Endodermal cell (in vitro differentiated cells): ENCODE data around the gene MPZL1. TPM values are rescaled to one million over a fixed set of nuclear protein-coding genes. Genes with fewer than 3 reads are reported as not detected.

Source experiments
- DNase-seq: peaks from one replicate; pipeline ENCODE4 v3.0.0-alpha.2; 2017
- H3K27ac ChIP-seq: 2 replicates; pipeline ENCODE4 v1.5.1; 2013; ENCODE audit warnings: mild to moderate bottlenecking, low read depth, low read length, moderate library complexity
- H3K27me3 ChIP-seq: 2 replicates; pipeline ENCODE4 v1.6.1; 2013; ENCODE audit warnings: mild to moderate bottlenecking, low read length, moderate library complexity; ENCODE audit not compliant: insufficient read depth, control insufficient read depth, poor library complexity, severe bottlenecking
- H3K36me3 ChIP-seq: 2 replicates; pipeline ENCODE4 v1.7.0; 2013; ENCODE audit warnings: mild to moderate bottlenecking, low read length, moderate library complexity; ENCODE audit not compliant: control insufficient read depth, insufficient read depth
- H3K4me1 ChIP-seq: one replicate; pipeline ENCODE4 v1.7.0; 2013; ENCODE audit warnings: low read length; ENCODE audit not compliant: control insufficient read depth, insufficient read depth
- H3K4me3 ChIP-seq: 2 replicates; pipeline ENCODE4 v1.5.1; 2013; ENCODE audit warnings: mild to moderate bottlenecking, low read length, moderate library complexity
- H3K9ac ChIP-seq: 2 replicates; pipeline ENCODE4 v1.6.1; 2013; ENCODE audit warnings: mild to moderate bottlenecking, low read length, moderate library complexity; ENCODE audit not compliant: poor library complexity, severe bottlenecking; ENCODE audit errors: extremely low read depth
- H3K9me3 ChIP-seq: 2 replicates; pipeline ENCODE4 v1.6.1; 2013; ENCODE audit warnings: mild to moderate bottlenecking, low read length, moderate library complexity; ENCODE audit not compliant: control insufficient read depth
- H3K27ac Mint-ChIP-seq: 2 replicates; pipeline ENCODE4 v1.8.0; 2020; ENCODE audit warnings: mixed read lengths
- H3K27me3 Mint-ChIP-seq: 2 replicates; pipeline ENCODE4 v1.8.0; 2021; ENCODE audit warnings: mild to moderate bottlenecking, mixed read lengths; ENCODE audit not compliant: insufficient read depth
- H3K36me3 Mint-ChIP-seq: 2 replicates; pipeline ENCODE4 v1.8.0; 2020; ENCODE audit warnings: low read depth, mixed read lengths
- H3K4me1 Mint-ChIP-seq: 2 replicates; pipeline ENCODE4 v1.8.0; 2020; ENCODE audit warnings: mixed read lengths
- H3K4me3 Mint-ChIP-seq: 2 replicates; pipeline ENCODE4 v1.8.0; 2020; ENCODE audit warnings: mild to moderate bottlenecking, moderate library complexity, mixed read lengths
- H3K9me3 Mint-ChIP-seq: 2 replicates; pipeline ENCODE4 v1.8.0; 2020; ENCODE audit warnings: mild to moderate bottlenecking, mixed read lengths
- CTCF ChIP-seq: fragments of 200-600 bp; sonication (generic); conservative IDR thresholded peaks from 2 replicates; pipeline ENCODE4 v1.5.0; 2021; ENCODE audit warnings: antibody characterized with exemption, mild to moderate bottlenecking
- WGBS, 2 experiments: methylation state at CpG; one replicate each; pipeline versions ENCODE4 v1.1.5 to v1.1.7; 2013; ENCODE audit warnings: missing lambda C conversion rate in 2 of 2, mixed read lengths in 1 of 2; ENCODE audit not compliant: insufficient coverage in 1 of 2, insufficient read length in 1 of 2; 5-methylcytosine and 5-hydroxymethylcytosine counted together
- total RNA-seq, 2 donors: library from RNA; stranded (reverse); fragmentation: NEBNext Ultra II Directional in 1 of 2; extraction: Animal tissue kit (Norgen Biotek cat#: 25700) in 1 of 2; gene quantifications; 2 replicates in 1 of 2; 3 replicates in 1 of 2; pipeline ENCODE4 v1.2.1, GENCODE V29; 2021

The MPZL1 gene
- total RNA-seq, 2 donors from 2014 or later, result 111 to 114 TPM

GRCh38 chr1:167755654-167756053 lies 33.9 kb downstream of the MPZL1 start:
- Mint-ChIP-seq H3K36me3 (peaks cover 5% of the 10 kb centered on the region), H3K9me3 (no peaks in the 10 kb centered on the region), H3K4me1 (peaks cover 40% of the 10 kb centered on the region), H3K27me3 (no peaks in the 10 kb centered on the region), H3K4me3 (no peak overlapping the region), H3K27ac (no peak overlapping the region)
- H3K9ac ChIP-seq, result no peak overlapping the region
- DNase-seq, result no peak
- no peaks in the 10 kb centered on the region for H3K36me3 ChIP-seq
- no peaks in the 10 kb centered on the region for H3K27me3 ChIP-seq
- no peaks in the 10 kb centered on the region for H3K4me1 ChIP-seq
- H3K9me3 ChIP-seq, result no peaks in the 10 kb centered on the region
- no peak overlapping the region for H3K4me3 ChIP-seq
- WGBS, 2 experiments, result 87 to 96% methylated on average over 3 of the region's 3 CpGs
- no peak for TF ChIP-seq CTCF
- H3K27ac ChIP-seq, result no peak overlapping the region

DNA sequence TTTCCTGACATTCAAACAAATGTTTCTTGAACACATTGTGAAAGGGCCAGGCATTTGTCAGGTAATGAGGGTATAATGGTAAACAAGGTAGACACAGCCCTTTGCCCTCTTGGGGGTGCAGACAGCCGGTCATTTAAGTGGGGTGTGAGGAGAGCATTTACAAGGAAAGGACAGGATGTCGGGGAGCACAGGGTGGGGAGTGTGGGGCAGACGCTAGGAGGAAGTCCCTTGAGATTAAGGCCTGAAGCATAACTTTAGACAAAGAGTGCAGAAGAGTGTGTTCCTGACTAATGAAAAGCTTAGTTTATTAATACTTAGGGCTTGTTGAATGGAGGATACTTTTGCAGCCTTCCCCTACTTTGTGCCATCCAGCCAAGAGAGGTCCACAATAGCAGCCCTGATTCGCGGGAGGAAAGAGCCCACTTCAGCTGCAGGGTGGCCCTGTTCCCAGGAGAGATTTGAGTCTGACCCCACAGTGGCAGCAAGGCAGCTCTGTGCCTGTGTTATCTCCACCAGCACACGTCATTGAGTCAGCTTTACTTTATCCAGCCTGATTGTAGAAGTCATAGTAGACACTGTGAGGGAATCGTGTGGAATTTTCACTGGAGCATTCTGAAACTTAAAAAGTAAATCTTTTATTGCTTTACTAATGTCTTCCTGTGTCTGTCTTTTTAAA lies 35.1 kb downstream of the MPZL1 start:
- Histone ChIP-seq H3K27ac (no peak overlapping the region), H3K4me3 (no peak overlapping the region), H3K4me1 (no peaks in the 10 kb centered on the region), H3K9ac (no peak overlapping the region), H3K27me3 (no peaks in the 10 kb centered on the region), H3K36me3 (no peaks in the 10 kb centered on the region), H3K9me3 (no peaks in the 10 kb centered on the region)
- Mint-ChIP-seq H3K36me3 (peaks cover 5% of the 10 kb centered on the region), H3K27me3 (no peaks in the 10 kb centered on the region), H3K27ac (peak overlapping the region; percentile 42), H3K4me1 (peaks cover 51% of the 10 kb centered on the region), H3K9me3 (no peaks in the 10 kb centered on the region), H3K4me3 (no peak overlapping the region)
- TF ChIP-seq CTCF, result no peak
- DNase-seq, result no peak
- WGBS, 2 experiments, result 85 to 94% methylated on average over 3 to 7 of the region's 7 CpGs

GRCh38 chr1:167757433-167758309 lies 35.9 kb downstream of the MPZL1 start:
- H3K9ac ChIP-seq, result no peak overlapping the region
- 92 to 93% methylated on average over 4 of the region's 4 CpGs for WGBS, 2 experiments
- Mint-ChIP-seq H3K4me1 (peaks cover 49% of the 10 kb centered on the region), H3K27ac (no peak overlapping the region), H3K4me3 (no peak overlapping the region), H3K36me3 (peaks cover 5% of the 10 kb centered on the region), H3K9me3 (no peaks in the 10 kb centered on the region), H3K27me3 (no peaks in the 10 kb centered on the region)
- no peak overlapping the region for H3K27ac ChIP-seq
- H3K4me3 ChIP-seq, result no peak overlapping the region
- DNase-seq, result no peak
- no peak for TF ChIP-seq CTCF
- no peaks in the 10 kb centered on the region for H3K36me3 ChIP-seq
- H3K27me3 ChIP-seq, result no peaks in the 10 kb centered on the region
- no peaks in the 10 kb centered on the region for H3K4me1 ChIP-seq
- H3K9me3 ChIP-seq, result no peaks in the 10 kb centered on the region
